ENCODE results near the gene RPL19.

- TF ChIP-seq CTCF (IDR thresholded peaks at IDR 0.05) = no peak
- TF ChIP-seq EZH2 (IDR thresholded peaks at IDR 0.05) = no peak
- no peak for TF ChIP-seq EZH2phosphoT487 (IDR thresholded peaks at IDR 0.05)
Measured at GRCh38 chr17:39181303-39181702, 18.8 kb upstream of the RPL19 start.
